Neural progenitor cell (in vitro differentiated cells): ENCODE measurements around the gene HEXB.

Source experiments
- EZH2 ChIP-seq: fragments of 200-600 bp; sonication (generic); IDR thresholded peaks from 2 replicates; pipeline ENCODE4 v1.6.1; 2017; ENCODE audit warnings: antibody characterized with exemption, mild to moderate bottlenecking, moderate library complexity
- TF ChIP-seq, protein P1 (sequence below): fragments of 200-600 bp; sonication (generic); IDR thresholded peaks from 2 replicates; pipeline ENCODE4 v1.5.1; 2017; ENCODE audit warnings: antibody characterized with exemption, mild to moderate bottlenecking

DNA sequence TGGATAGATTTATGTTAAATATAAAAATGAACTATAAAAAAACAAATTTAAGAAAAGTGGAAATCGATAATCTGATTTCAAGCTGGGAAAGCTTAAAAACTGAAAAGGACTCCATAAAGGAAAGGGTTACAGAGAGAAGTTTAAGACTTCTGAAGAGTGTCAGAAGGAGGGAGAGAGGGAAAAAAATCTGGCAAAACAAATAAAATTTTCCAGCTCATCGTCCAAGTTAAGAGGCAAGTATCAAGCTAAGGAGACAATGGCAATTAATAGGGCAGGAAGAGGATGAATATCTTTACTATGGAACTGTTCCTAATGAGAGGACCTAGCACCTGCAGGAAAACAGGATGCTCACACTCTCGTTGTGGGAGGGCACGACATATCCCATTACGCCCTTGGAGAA lies 20.5 kb upstream of the HEXB start:
- TF ChIP-seq, protein P1, sequence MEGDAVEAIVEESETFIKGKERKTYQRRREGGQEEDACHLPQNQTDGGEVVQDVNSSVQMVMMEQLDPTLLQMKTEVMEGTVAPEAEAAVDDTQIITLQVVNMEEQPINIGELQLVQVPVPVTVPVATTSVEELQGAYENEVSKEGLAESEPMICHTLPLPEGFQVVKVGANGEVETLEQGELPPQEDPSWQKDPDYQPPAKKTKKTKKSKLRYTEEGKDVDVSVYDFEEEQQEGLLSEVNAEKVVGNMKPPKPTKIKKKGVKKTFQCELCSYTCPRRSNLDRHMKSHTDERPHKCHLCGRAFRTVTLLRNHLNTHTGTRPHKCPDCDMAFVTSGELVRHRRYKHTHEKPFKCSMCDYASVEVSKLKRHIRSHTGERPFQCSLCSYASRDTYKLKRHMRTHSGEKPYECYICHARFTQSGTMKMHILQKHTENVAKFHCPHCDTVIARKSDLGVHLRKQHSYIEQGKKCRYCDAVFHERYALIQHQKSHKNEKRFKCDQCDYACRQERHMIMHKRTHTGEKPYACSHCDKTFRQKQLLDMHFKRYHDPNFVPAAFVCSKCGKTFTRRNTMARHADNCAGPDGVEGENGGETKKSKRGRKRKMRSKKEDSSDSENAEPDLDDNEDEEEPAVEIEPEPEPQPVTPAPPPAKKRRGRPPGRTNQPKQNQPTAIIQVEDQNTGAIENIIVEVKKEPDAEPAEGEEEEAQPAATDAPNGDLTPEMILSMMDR: no peak
- TF ChIP-seq EZH2: no peak
